Measurements from ENCODE around the gene ENTPD1.
"Not testable (repeated sequence)": the region's sequence is repeated elsewhere in the genome, so short reads cannot be mapped to it uniquely, and the experiment has no call there.

The ENTPD1 gene

GRCh38 chr10:95728526-95728925, 27.4 kb upstream of the ENTPD1 start:
- no peak for DNase-seq

GRCh38 chr10:95729323-95730055, 26.5 kb upstream of the ENTPD1 start:
- Histone ChIP-seq H3K4me1 (no peaks in the 10 kb centered on the region), H3K36me3 (no peaks in the 10 kb centered on the region), H3K9me3 (no peaks in the 10 kb centered on the region), H3K4me3 (ENCODE audit: low read depth, low read length) (no peak overlapping the region), H3K27me3 (no peaks in the 10 kb centered on the region)
- TF ChIP-seq, protein P1, sequence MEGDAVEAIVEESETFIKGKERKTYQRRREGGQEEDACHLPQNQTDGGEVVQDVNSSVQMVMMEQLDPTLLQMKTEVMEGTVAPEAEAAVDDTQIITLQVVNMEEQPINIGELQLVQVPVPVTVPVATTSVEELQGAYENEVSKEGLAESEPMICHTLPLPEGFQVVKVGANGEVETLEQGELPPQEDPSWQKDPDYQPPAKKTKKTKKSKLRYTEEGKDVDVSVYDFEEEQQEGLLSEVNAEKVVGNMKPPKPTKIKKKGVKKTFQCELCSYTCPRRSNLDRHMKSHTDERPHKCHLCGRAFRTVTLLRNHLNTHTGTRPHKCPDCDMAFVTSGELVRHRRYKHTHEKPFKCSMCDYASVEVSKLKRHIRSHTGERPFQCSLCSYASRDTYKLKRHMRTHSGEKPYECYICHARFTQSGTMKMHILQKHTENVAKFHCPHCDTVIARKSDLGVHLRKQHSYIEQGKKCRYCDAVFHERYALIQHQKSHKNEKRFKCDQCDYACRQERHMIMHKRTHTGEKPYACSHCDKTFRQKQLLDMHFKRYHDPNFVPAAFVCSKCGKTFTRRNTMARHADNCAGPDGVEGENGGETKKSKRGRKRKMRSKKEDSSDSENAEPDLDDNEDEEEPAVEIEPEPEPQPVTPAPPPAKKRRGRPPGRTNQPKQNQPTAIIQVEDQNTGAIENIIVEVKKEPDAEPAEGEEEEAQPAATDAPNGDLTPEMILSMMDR (IDR thresholded peaks at IDR 0.05; ENCODE audit: low read depth, low read length) = no peak
- DNase-seq = no peak

More at GRCh38 chr10:95728526-95728925, 27.4 kb upstream of the ENTPD1 start:
- TF ChIP-seq, protein P1 (IDR thresholded peaks at IDR 0.05; ENCODE audit: low read depth, low read length) = no peak
- Histone ChIP-seq H3K4me1 (no peaks in the 10 kb centered on the region), H3K27me3 (no peaks in the 10 kb centered on the region), H3K4me3 (ENCODE audit: low read depth, low read length) (no peak overlapping the region), H3K36me3 (no peaks in the 10 kb centered on the region), H3K9me3 (no peaks in the 10 kb centered on the region)

- Histone ChIP-seq H3K9me3 (no peaks in the 10 kb centered on the region), H3K4me3 (ENCODE audit: low read depth, low read length) (no peak overlapping the region), H3K36me3 (no peaks in the 10 kb centered on the region), H3K4me1 (no peaks in the 10 kb centered on the region), H3K27me3 (no peaks in the 10 kb centered on the region)
- TF ChIP-seq, protein P1 (IDR thresholded peaks at IDR 0.05; ENCODE audit: low read depth, low read length) = no peak
- DNase-seq = no peak
Measured at GRCh38 chr10:95730233-95730632, 25.7 kb upstream of the ENTPD1 start.

DNA sequence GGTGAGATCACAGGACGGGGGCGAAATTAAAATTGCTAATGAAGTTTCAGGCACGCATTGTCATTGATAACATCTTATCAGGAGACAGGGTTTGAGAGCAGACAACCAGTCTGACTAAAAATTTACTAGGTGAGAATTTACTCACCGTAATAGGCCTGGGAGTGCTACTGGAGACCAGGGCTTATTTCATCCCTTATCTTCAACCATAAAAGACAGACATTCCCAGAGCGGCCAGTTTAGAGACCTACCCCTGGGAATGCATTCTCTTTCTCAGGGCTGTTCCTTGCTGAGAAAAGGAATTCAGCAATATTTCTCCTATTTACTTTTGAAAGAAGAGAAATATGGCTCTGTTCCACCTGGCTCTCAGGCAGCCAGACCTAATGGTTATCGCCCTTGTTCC, 23.1 kb upstream of the ENTPD1 start:
- H3K9me3 ChIP-seq; H3K36me3 ChIP-seq; DNase-seq; H3K4me1 ChIP-seq; H3K27me3 ChIP-seq; H3K4me3 ChIP-seq (ENCODE audit: low read depth, low read length): not testable (repeated sequence)

DNA sequence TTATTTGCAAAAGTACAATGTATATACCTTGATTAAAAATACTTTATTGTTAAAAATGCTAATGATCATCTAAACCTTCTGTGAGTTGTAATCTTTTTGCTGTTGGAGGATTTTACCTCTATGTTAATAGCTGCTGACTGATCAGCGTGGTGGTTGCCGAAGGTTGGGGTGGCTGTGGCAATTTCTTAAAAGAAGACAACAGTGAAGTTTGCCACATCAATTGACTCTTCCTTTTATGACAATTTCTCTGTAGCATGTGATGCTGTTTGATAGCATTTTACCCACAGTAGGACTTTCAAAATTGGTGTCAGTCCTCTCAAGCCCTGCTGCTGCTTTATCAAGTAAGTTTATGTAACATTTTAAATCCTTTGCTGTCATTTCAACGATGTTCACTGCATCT, 16.9 kb upstream of the ENTPD1 start:
- H3K9me3 ChIP-seq = no peaks in the 10 kb centered on the region

DNA sequence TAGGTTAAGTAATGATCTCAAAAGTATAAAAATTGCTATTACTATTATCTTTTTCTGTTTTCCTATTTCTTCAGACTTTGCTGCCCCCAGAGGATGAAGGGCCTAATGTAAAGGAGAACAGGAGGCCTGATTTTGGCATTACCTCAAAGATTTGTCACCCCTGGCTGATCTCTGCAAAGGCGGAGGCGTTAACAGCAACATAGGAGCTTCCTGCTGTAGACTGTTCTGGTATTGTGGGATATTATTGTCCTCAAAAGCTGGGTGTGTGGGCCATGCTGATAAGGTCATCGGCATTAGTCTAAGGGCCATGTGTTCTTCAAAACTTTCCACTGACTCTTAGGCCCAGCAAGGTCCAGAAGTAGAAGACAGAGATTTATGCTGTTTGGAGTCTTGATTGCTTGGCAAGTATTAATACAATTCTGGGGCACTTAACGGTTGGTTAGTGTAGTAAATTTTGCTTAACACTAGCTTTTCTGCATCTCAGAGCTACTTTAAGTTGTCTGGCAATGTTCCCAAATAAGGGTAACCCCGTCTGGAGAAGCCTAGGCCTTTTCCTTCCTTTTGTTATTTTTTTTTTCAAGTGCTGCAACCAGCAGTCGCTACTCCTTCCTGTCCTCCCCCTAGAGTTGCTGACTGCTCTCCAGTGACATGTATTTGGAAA, 14.0 kb upstream of the ENTPD1 start:
- TF ChIP-seq, protein P1 (IDR thresholded peaks at IDR 0.05; ENCODE audit: low read depth, low read length) = no peak
- Histone ChIP-seq H3K4me3 (ENCODE audit: low read depth, low read length) (no peak overlapping the region), H3K4me1 (no peaks in the 10 kb centered on the region), H3K27me3 (no peaks in the 10 kb centered on the region), H3K9me3 (no peaks in the 10 kb centered on the region), H3K36me3 (no peaks in the 10 kb centered on the region)
- no peak for DNase-seq

More for the DNA sequence above, 16.9 kb upstream of the ENTPD1 start:
- Histone ChIP-seq H3K4me3 (ENCODE audit: low read depth, low read length) (no peak overlapping the region), H3K27me3 (no peaks in the 10 kb centered on the region), H3K36me3 (no peaks in the 10 kb centered on the region), H3K4me1 (no peaks in the 10 kb centered on the region)
- TF ChIP-seq, protein P1 (IDR thresholded peaks at IDR 0.05; ENCODE audit: low read depth, low read length) = no peak
- DNase-seq = no peak

Data from BE2C (cell line).